ENCODE data around the gene C5orf63. TPM values are rescaled to one million over a fixed set of nuclear protein-coding genes. Genes with fewer than 3 reads are reported as not detected.
A peak's percentile ranks its signal among the peaks of the same experiment; 100 is the strongest.

Gene C5orf63
- total and polyA plus RNA-seq, 4 experiments from 2014 or later = 3.4 to 17.9 (median 11.3) TPM

GRCh38 chr5:127097278-127097677, 24.0 kb upstream of the C5orf63 start:
- H3K9me3 Mint-ChIP-seq = peaks cover 0 to 2% (median 0%) of the 10 kb centered on the region in 8 donors
- H3K4me3 Mint-ChIP-seq = no peak overlapping the region
- Histone ChIP-seq H3K27me3 (ENCODE audit: insufficient read depth, low read length) (no peaks in the 10 kb centered on the region), H3K36me3 (ENCODE audit: insufficient read depth, low read length) (no peaks in the 10 kb centered on the region), H3K27ac (ENCODE audit: low read depth, low read length) (no peak overlapping the region), H3K4me3 (ENCODE audit: low read length in 2 of 2) (no peak overlapping the region), H3K4me1 (ENCODE audit: insufficient read depth, low read length) (no peaks in the 10 kb centered on the region), H3K9me3 (ENCODE audit: control insufficient read depth in 1 of 2, low read length in 2 of 2) (no peaks in the 10 kb centered on the region)
- H3K36me3 Mint-ChIP-seq = no peaks in the 10 kb centered on the region
- POLR2A ChIA-PET (ENCODE audit: partially characterized antibody) = no interaction called here
- intact Hi-C loops (cut with micrococcal nuclease) = no loop called here
- peak overlapping the region in 1 of 7 donors; percentile 56 for H3K27ac Mint-ChIP-seq
- CTCF ChIA-PET (ENCODE audit: partially characterized antibody) = no interaction called here
- peaks cover 3% of the 10 kb centered on the region in 2 donors for H3K27me3 Mint-ChIP-seq
- no peaks in the 10 kb centered on the region for H3K4me1 Mint-ChIP-seq
- no peak for DNase-seq

GRCh38 chr5:127096328-127096993, 23.2 kb upstream of the C5orf63 start:
- CTCF ChIA-PET (ENCODE audit: partially characterized antibody) = interaction anchor here (1.3 kb wide), 1 partner anchor 10 kb away, joined by 4 read pairs; no protein-coding TSS in a partner anchor

DNA sequence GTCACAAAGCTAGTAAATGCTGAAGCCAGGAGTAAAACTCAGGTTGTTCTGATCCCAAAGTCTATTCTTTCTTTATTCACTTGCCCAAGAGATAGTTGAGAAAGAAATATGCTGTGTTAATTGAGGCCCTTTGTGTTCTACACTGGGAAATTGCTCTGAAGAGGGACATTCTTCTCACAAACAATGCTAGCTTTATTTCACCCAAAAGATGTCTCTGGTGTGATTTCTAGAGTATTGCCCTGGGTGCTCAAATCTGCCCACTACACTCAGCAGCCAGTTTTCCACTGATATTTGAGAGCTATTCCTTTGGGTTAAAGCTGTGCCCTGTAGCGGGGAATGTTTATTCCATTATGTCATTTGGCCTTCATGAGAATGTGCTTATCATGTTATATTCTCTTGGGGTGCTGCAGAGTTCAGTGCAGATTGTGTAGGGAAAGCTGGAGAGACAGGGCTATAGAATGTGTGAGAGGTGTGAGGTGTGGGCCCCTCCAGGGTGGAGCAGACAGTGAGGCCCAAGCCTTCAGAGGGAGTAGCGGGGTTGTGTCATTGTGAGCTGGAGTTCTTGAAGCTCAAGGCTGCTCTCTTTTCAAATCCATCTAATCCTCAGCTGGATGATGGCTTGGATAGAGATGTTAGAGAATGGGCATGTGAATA, 21.0 kb upstream of the C5orf63 start:
- Histone ChIP-seq H3K36me3 (ENCODE audit: insufficient read depth, low read length) (no peaks in the 10 kb centered on the region), H3K27ac (ENCODE audit: low read depth, low read length) (no peak overlapping the region), H3K4me1 (ENCODE audit: insufficient read depth, low read length) (no peaks in the 10 kb centered on the region), H3K27me3 (ENCODE audit: insufficient read depth, low read length) (no peaks in the 10 kb centered on the region), H3K9me3 (ENCODE audit: control insufficient read depth in 1 of 2, low read length in 2 of 2) (no peaks in the 10 kb centered on the region), H3K4me3 (ENCODE audit: low read length in 2 of 2) (no peak overlapping the region)
- Mint-ChIP-seq H3K36me3 (no peaks in the 10 kb centered on the region), H3K27ac (no peak overlapping the region), H3K27me3 (peaks cover 3% of the 10 kb centered on the region in 2 donors), H3K4me1 (peaks cover 0 to under 1% (median 0%) of the 10 kb centered on the region in 4 donors), H3K4me3 (no peak overlapping the region), H3K9me3 (peaks cover 0 to 2% (median 0%) of the 10 kb centered on the region in 8 donors)
- intact Hi-C loops (cut with micrococcal nuclease) = no loop called here
- DNase-seq = no peak
- ChIA-PET CTCF (ENCODE audit: partially characterized antibody) (interaction anchor here (1.2 kb wide), 1 partner anchor 219 kb away, joined by 3 read pairs; no protein-coding TSS in a partner anchor), POLR2A (ENCODE audit: partially characterized antibody) (no interaction called here)

More at GRCh38 chr5:127096328-127096993, 23.2 kb upstream of the C5orf63 start:
- POLR2A ChIA-PET (ENCODE audit: partially characterized antibody) = no interaction called here
- Histone ChIP-seq H3K4me1 (ENCODE audit: insufficient read depth, low read length) (no peaks in the 10 kb centered on the region), H3K27ac (ENCODE audit: low read depth, low read length) (no peak overlapping the region), H3K4me3 (ENCODE audit: low read length in 2 of 2) (no peak overlapping the region), H3K27me3 (ENCODE audit: insufficient read depth, low read length) (no peaks in the 10 kb centered on the region), H3K36me3 (ENCODE audit: insufficient read depth, low read length) (no peaks in the 10 kb centered on the region), H3K9me3 (ENCODE audit: control insufficient read depth in 1 of 2, low read length in 2 of 2) (no peaks in the 10 kb centered on the region)
- Mint-ChIP-seq H3K36me3 (no peaks in the 10 kb centered on the region), H3K4me3 (no peak overlapping the region), H3K27me3 (peaks cover 3% of the 10 kb centered on the region in 2 donors), H3K27ac (no peak overlapping the region), H3K9me3 (peaks cover 0 to 2% (median 0%) of the 10 kb centered on the region in 8 donors), H3K4me1 (no peaks in the 10 kb centered on the region)
- intact Hi-C loops (cut with micrococcal nuclease) = no loop called here
- no peak for DNase-seq

- H3K36me3 Mint-ChIP-seq = no peaks in the 10 kb centered on the region
- ChIA-PET CTCF (ENCODE audit: partially characterized antibody) (no interaction called here), POLR2A (ENCODE audit: partially characterized antibody) (no interaction called here)
- Histone ChIP-seq H3K27me3 (ENCODE audit: insufficient read depth, low read length) (no peaks in the 10 kb centered on the region), H3K4me1 (ENCODE audit: insufficient read depth, low read length) (no peaks in the 10 kb centered on the region), H3K27ac (ENCODE audit: low read depth, low read length) (no peak overlapping the region), H3K9me3 (ENCODE audit: control insufficient read depth in 1 of 2, low read length in 2 of 2) (no peaks in the 10 kb centered on the region), H3K36me3 (ENCODE audit: insufficient read depth, low read length) (no peaks in the 10 kb centered on the region), H3K4me3 (ENCODE audit: low read length in 2 of 2) (no peak overlapping the region)
- intact Hi-C loops (cut with micrococcal nuclease) = no loop called here
- no peak overlapping the region for H3K4me3 Mint-ChIP-seq
- peaks cover 0 to 5% (median 0%) of the 10 kb centered on the region in 4 donors for H3K4me1 Mint-ChIP-seq
- peaks cover 3 to 8% of the 10 kb centered on the region in 2 donors for H3K27me3 Mint-ChIP-seq
- no peak for DNase-seq
- H3K27ac Mint-ChIP-seq = no peak overlapping the region
- peaks cover 0 to 2% (median 0%) of the 10 kb centered on the region in 8 donors for H3K9me3 Mint-ChIP-seq
Measured at GRCh38 chr5:127092690-127093089, 19.4 kb upstream of the C5orf63 start.

DNA sequence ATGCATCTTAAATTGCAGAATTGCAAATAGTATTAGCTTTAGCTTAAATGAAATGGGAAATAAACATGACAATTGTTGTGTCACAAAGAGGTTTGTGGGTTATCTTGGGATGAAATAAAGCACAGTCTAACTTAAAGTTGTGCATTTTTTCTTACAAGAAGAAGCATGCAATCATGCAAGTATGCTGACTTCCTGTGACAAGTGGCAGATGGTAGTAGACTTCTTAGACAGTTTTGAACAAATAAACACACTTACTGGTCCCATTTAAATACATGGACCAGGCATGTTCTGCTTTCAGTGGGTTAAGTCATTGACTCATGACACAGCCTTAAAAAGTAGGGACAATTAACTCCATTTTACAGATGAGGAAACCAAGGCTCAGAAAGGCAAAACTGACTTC, 15.9 kb upstream of the C5orf63 start:
- Mint-ChIP-seq H3K9me3 (peaks cover 0 to 2% (median 0%) of the 10 kb centered on the region in 8 donors), H3K27ac (no peak overlapping the region), H3K4me1 (peaks cover 0 to 5% (median 0%) of the 10 kb centered on the region in 4 donors), H3K36me3 (no peaks in the 10 kb centered on the region), H3K27me3 (peaks cover 2 to 5% of the 10 kb centered on the region in 2 donors), H3K4me3 (no peak overlapping the region)
- ChIA-PET POLR2A (ENCODE audit: partially characterized antibody) (no interaction called here), CTCF (ENCODE audit: partially characterized antibody) (no interaction called here)
- Histone ChIP-seq H3K4me3 (ENCODE audit: low read length in 2 of 2) (no peak overlapping the region), H3K27ac (ENCODE audit: low read depth, low read length) (no peak overlapping the region), H3K36me3 (ENCODE audit: insufficient read depth, low read length) (no peaks in the 10 kb centered on the region), H3K4me1 (ENCODE audit: insufficient read depth, low read length) (no peaks in the 10 kb centered on the region), H3K9me3 (ENCODE audit: control insufficient read depth in 1 of 2, low read length in 2 of 2) (no peaks in the 10 kb centered on the region), H3K27me3 (ENCODE audit: insufficient read depth, low read length) (no peaks in the 10 kb centered on the region)
- DNase-seq = no peak
- intact Hi-C loops (cut with micrococcal nuclease) = no loop called here

GRCh38 chr5:127088251-127088650, 14.9 kb upstream of the C5orf63 start:
- no peak overlapping the region for H3K4me3 Mint-ChIP-seq
- peaks cover 2 to 5% of the 10 kb centered on the region in 2 donors for H3K27me3 Mint-ChIP-seq
- DNase-seq = no peak
- H3K27ac Mint-ChIP-seq = no peak overlapping the region
- Histone ChIP-seq H3K27me3 (ENCODE audit: insufficient read depth, low read length) (no peaks in the 10 kb centered on the region), H3K27ac (ENCODE audit: low read depth, low read length) (no peak overlapping the region), H3K36me3 (ENCODE audit: insufficient read depth, low read length) (no peaks in the 10 kb centered on the region), H3K4me3 (ENCODE audit: low read length in 2 of 2) (no peak overlapping the region), H3K9me3 (ENCODE audit: control insufficient read depth in 1 of 2, low read length in 2 of 2) (no peaks in the 10 kb centered on the region), H3K4me1 (ENCODE audit: insufficient read depth, low read length) (no peaks in the 10 kb centered on the region)
- ChIA-PET CTCF (ENCODE audit: partially characterized antibody) (interaction anchor here (0.5 kb wide), 1 partner anchor 429 kb away, joined by 3 read pairs; no protein-coding TSS in a partner anchor), POLR2A (ENCODE audit: partially characterized antibody) (no interaction called here)
- H3K36me3 Mint-ChIP-seq = no peaks in the 10 kb centered on the region
- peaks cover 0 to 5% (median 0%) of the 10 kb centered on the region in 4 donors for H3K4me1 Mint-ChIP-seq
- H3K9me3 Mint-ChIP-seq = no peaks in the 10 kb centered on the region
- intact Hi-C loops (cut with micrococcal nuclease) = no loop called here

DNA sequence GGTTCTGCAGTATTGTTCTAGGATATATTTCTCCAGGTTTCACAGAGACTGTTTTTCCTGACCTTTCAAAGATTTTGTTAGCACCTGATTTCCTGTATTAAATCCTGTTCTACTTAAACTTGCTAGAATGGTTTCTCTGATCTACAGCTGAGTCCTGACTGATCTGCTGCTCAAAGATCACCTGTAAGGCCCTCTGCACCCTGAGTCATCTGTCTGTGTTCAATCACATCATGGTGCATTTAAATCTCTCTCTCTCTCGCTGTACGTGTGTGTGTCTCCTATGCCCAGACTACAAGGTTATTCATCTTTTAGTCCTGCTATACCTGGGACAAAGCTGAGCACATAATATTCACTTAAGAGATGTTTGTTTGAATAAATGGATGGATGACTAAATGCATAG, 13.3 kb upstream of the C5orf63 start:
- no peak overlapping the region for H3K4me3 Mint-ChIP-seq
- H3K27me3 ChIP-seq (ENCODE audit: insufficient read depth, low read length) = no peaks in the 10 kb centered on the region
- ChIA-PET POLR2A (ENCODE audit: partially characterized antibody) (no interaction called here), CTCF (ENCODE audit: partially characterized antibody) (interaction anchor here (0.9 kb wide), 1 partner anchor 10 kb away, joined by 4 read pairs; no protein-coding TSS in a partner anchor)
- no peaks in the 10 kb centered on the region for H3K36me3 Mint-ChIP-seq
- H3K9me3 Mint-ChIP-seq = no peaks in the 10 kb centered on the region
- no peaks in the 10 kb centered on the region for H3K4me1 ChIP-seq (ENCODE audit: insufficient read depth, low read length)
- DNase-seq = no peak
- no peak overlapping the region for H3K27ac Mint-ChIP-seq
- H3K27ac ChIP-seq (ENCODE audit: low read depth, low read length) = no peak overlapping the region
- H3K36me3 ChIP-seq (ENCODE audit: insufficient read depth, low read length) = no peaks in the 10 kb centered on the region
- no peak overlapping the region for H3K4me3 ChIP-seq (ENCODE audit: low read length in 2 of 2)
- intact Hi-C loops (cut with micrococcal nuclease) = no loop called here
- peaks cover 2 to 5% of the 10 kb centered on the region in 2 donors for H3K27me3 Mint-ChIP-seq
- peaks cover 0 to 5% (median 0%) of the 10 kb centered on the region in 4 donors for H3K4me1 Mint-ChIP-seq
- no peaks in the 10 kb centered on the region for H3K9me3 ChIP-seq (ENCODE audit: control insufficient read depth in 1 of 2, low read length in 2 of 2)
